GM12891 (cell line): ENCODE data around the gene E2F2.

Experiments used
- DNase-seq: peaks from one replicate; pipeline ENCODE4 v3.0.0; 2011; ENCODE audit warnings: low spot score; ENCODE audit not compliant: insufficient read length
- FAIRE-seq: peaks from 2 replicates; lab custom pipeline; 2011; peaks lifted over from hg19 to GRCh38; lab: Jason Lieb, UNC
- PAX5 ChIP-seq: IDR thresholded peaks from 2 replicates; pipeline ENCODE4 v1.6.1; 2011; ENCODE audit warnings: low read length, moderate library complexity, mild to moderate bottlenecking; ENCODE audit not compliant: insufficient read depth, severe bottlenecking
- POLR2A ChIP-seq: IDR thresholded peaks from 2 replicates; pipeline ENCODE4 v1.6.1; 2011; ENCODE audit warnings: low read depth, low read length, control low read depth
- POLR2AphosphoS5 ChIP-seq: IDR thresholded peaks from 2 replicates; pipeline ENCODE4 v1.6.1; 2011; ENCODE audit warnings: low read depth, low read length, control low read depth
- POU2F2 ChIP-seq: IDR thresholded peaks from 2 replicates; pipeline ENCODE4 v1.6.1; 2011; ENCODE audit warnings: low read depth, mild to moderate bottlenecking, control low read depth, low read length, moderate library complexity
- SPI1 ChIP-seq: IDR thresholded peaks from 2 replicates; pipeline ENCODE4 v1.6.1; 2011; ENCODE audit warnings: low read depth, low read length, control low read depth
- TAF1 ChIP-seq: IDR thresholded peaks from 2 replicates; pipeline ENCODE4 v1.6.1; 2011; ENCODE audit warnings: low read depth, low read length, control low read depth

The E2F2 gene

DNA sequence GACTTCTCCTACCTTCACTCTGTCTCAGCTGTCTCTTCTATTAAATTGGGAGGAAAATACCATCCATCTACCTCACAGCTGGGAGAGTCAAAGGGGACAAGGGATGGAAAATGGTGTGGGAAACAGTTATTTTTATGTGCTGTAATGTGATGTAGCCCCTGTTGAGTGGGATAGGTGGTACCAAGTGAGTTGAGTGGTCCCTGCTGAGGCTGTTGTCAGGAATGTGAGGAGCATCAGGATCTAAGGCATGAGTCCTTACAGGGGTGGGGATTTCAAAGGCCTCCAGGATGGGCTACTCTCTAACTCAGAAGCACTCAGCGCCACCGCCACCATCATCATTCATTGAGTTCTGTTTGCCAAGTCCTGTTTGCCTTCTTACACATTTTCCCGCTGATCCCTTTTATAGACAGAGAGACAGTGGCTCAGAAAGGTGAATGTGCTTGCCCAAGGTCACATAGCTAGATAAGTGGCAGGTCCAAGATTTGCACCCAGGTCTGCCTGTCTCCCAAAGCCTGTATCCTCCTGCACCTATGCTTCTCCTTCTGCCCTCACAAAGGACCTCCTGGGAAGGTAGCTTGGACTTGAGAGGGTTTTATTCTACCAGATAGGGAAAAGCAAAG lies 32.8 kb upstream of the E2F2 start:
- DNase-seq (no peak), FAIRE-seq (no peak)
- no peak for TF ChIP-seq POU2F2
- no peak for TF ChIP-seq POLR2AphosphoS5
- no peak for TF ChIP-seq PAX5
- TF ChIP-seq SPI1, result no peak
- no peak for TF ChIP-seq TAF1
- no peak for TF ChIP-seq POLR2A

DNA sequence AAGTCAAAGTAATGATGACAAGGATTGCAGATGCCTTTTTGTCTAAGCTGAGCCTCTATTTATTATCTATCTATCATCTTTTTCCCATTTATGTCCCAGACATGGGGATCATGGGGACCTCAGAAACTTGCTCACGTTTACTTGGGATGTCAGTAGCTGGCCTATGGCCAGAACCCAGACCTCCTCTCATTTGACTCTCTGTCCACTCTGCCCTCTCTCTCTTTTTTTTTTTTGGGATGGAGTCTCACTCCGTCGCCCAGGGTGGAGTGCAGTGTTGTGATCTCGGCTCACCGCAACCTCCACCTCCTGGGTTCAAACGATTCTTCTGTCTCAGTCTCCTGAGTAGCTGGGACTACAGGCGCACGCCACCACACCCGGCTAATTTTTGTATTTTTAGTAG lies 32.0 kb upstream of the E2F2 start:
- TF ChIP-seq TAF1 (no peak), PAX5 (no peak), POLR2A (no peak), SPI1 (no peak), POLR2AphosphoS5 (no peak), POU2F2 (no peak)
- no peak for DNase-seq
- FAIRE-seq, result no peak

DNA sequence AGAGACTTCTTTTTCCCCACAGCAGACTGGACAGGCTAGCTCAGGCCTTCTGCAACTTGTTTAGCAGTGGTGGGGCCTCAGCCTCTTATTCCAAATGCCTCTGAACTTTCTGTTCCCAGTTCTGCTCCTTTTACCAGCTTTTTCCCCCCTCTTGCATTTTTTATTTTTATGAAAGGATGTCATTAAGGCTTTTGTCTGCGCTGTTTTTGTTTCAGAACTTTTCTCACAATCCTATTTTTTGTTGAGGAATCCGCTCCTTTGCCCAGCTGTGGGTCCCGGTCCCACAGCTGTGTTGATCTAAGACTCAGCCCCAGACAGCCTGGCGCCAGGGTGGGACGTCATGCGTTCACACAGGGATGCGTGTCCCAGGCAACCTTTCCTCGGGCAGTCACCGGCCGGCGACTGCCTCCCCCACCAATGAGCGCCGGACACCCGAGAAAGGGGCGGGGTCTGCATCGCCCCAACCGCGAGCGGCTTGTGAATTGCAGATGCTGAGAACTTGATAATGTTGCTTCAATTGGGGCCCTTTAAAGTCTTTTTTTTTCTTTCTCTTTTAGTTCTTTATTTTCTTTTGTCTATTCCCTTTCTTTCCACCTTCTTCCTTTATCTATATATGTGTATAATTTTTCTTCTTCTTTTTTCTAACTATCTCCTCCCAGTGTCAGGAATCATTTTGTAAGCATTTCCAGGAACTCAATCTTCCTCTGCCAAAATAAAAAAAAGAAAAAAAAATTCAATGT lies 31.3 kb upstream of the E2F2 start:
- FAIRE-seq (no peak), DNase-seq (no peak)
- TF ChIP-seq TAF1 (no peak), POLR2A (no peak), POU2F2 (no peak)

DNA sequence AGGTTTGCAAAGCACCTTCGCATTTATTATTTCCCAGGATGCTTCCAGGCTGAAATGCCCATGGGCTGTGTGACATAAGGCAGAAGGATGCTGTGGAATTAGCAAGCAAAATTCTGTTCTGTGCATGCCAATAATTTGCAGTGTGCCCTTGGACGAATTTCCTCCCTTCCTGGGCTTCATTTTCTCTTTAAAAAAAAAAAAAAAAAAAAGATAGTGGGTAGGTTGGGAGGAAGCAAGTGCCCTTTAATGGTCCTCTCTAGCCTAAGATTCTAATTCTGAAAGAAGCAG lies 30.7 kb upstream of the E2F2 start:
- no peak for DNase-seq
- no peak for TF ChIP-seq TAF1
- TF ChIP-seq POU2F2, result no peak
- TF ChIP-seq SPI1, result no peak
- TF ChIP-seq PAX5, result no peak
- no peak for TF ChIP-seq POLR2A
- no peak for TF ChIP-seq POLR2AphosphoS5
- FAIRE-seq, result no peak

DNA sequence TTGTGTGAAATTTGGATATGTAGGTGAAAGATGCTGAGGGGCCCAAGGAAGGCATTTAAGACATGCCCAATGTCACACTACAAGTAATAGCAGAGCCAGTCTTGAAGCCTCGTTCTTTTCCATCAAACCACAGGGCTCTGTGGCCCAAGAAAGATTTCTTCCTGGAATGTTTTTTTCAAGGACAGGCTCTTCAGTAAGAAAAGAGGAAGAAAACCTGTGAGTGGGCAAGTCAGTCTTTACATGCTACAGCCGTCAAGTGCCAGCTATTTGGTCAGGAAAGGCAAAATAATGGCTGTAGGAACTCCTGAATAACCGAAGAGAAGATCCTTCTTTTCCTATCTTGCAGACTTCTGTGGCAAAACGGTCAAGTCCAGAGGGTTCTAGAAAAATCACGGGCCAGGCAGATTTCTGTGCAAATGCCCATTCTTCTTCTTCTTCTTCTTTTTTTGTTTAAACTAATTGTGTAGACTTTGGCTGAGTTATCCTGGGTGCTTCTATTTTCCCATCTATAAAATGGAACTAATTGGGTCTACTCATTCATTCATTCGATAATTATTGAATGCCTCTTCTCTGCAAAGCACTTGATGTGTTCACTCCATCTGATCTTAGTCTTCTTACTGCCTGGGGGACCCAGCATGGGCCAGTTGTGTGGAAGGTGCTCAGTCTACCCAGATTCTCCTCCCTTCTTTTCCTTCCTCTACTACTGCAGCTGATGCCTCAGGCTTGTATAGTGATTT lies 30.2 kb upstream of the E2F2 start:
- TF ChIP-seq SPI1 (no peak), POLR2AphosphoS5 (no peak), TAF1 (no peak), PAX5 (no peak), POU2F2 (no peak), POLR2A (no peak)
- FAIRE-seq (no peak), DNase-seq (no peak)

DNA sequence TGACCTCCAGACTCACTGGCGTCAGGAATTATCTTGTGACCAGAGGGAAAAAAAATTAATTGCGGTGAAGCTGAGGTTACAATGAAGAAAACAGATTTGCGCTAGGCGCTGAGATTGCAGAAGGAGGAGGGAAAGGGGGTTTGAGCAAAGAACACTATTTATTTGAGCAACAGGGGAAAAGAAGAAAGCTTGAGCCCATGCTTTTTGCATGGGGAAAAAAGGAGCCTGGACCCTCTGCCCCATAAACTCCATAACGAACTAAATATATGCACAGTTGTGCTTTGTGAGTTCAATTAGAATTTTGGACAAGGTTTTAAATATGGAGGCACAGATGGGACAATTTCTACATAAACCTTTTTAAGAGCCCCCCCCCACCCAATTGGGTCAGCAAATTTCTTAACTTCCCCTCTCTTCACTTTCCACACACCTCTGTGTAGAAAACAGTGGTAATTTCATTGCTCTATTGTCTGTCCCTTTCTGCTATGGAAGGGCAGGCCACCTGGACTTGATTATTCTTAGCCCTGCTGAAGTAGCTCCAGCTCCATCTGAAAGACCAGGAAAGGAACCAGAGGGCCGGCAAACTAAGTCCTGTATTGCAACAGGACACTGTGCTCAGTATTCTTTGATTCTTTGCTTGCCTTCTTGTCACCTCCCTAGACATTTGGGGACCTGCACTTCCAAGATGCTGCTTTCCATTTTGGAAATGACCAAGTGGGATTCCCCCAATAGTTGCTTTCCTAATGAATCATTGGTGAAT lies 29.1 kb upstream of the E2F2 start:
- TF ChIP-seq POLR2AphosphoS5 (no peak), PAX5 (no peak), TAF1 (no peak), POLR2A (no peak), SPI1 (no peak), POU2F2 (no peak)
- no peak for FAIRE-seq
- no peak for DNase-seq

DNA sequence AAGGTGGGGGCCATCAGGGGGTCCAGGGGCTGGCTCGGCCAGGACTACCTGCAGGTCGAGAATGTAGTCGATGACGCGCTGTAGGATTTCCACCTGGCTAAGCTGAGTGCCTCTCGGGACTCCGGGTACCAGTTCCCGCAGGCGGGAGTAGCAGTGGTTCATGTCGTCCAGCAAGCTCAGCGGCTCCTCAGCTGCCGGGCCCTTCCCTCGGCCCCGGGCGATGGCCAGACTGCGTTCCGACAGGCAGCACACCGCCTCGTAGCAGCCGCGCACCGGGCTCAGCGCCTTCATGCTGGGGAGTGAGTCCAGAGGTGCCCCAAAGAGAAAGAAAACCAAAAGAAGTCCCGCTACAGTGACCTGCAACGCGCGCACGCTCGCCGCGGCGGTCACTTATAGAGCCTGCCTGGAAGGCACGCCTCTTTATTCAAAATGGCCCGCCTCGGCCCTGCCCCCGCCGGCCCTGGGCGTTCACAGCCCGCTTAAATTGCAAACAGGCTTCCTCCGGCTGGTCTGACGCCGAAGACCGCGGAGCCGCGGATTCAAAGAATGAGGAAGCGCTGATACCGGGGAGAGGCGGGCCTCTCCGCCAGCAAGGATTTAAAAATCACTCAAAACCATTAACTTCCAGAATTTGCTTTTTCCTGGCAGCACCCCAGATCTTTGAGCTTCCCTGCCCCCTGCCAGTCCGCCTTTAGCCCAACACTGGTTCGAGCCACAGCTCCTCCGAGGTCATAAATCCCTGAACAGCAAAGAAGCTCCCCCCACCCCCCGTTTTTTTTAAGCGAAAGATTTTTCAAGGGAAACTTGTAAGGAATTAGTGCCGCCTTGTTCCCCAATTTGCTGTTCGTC lies 28.3 kb upstream of the E2F2 start, which contains the start of gene ID3:
TSS of gene ID3 (minus strand) at position 366 of the 849 bp plus-strand sequence. CDS start at position 291, 75 bp downstream.
- TF ChIP-seq PAX5 (peak; percentile 53), SPI1 (peak; percentile 90), POU2F2 (peak; percentile 78), POLR2AphosphoS5 (peak; percentile 97), TAF1 (peak; percentile 87), POLR2A (peak; percentile 96)
- FAIRE-seq, result peak; percentile 62
- peak; percentile 53 for DNase-seq

DNA sequence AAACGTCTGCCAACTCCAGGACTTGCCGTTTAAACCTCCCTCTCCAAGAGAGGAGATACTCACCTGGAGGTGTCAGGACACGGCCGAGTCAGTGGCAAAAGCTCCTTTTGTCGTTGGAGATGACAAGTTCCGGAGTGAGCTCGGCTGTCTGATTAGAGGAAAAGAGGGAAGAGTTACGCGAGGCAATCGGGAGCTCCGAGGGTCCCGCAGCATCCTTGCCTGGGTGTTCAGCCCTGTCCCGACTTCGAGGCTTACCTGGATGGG lies 27.8 kb upstream of the E2F2 start:
- FAIRE-seq (no peak), DNase-seq (no peak)
- TF ChIP-seq TAF1 (no peak), SPI1 (no peak), POLR2AphosphoS5 (no peak), POU2F2 (no peak), PAX5 (no peak), POLR2A (no peak)
